GM12874 (cell line): Measurements from ENCODE around the gene FBXW11.
A peak's percentile ranks its signal among the peaks of the same experiment; 100 is the strongest.

ENCODE experiments used
- TF ChIP-seq, protein P1 (sequence below): IDR thresholded peaks from 2 replicates; pipeline ENCODE4 v1.5.1; 2011; ENCODE audit warnings: low read depth, mild to moderate bottlenecking, control low read depth, low read length, moderate library complexity; ENCODE audit not compliant: insufficient read depth

The FBXW11 gene

GRCh38 chr5:171908638-171909037 lies 97.8 kb downstream of the FBXW11 start:
- TF ChIP-seq, protein P1, sequence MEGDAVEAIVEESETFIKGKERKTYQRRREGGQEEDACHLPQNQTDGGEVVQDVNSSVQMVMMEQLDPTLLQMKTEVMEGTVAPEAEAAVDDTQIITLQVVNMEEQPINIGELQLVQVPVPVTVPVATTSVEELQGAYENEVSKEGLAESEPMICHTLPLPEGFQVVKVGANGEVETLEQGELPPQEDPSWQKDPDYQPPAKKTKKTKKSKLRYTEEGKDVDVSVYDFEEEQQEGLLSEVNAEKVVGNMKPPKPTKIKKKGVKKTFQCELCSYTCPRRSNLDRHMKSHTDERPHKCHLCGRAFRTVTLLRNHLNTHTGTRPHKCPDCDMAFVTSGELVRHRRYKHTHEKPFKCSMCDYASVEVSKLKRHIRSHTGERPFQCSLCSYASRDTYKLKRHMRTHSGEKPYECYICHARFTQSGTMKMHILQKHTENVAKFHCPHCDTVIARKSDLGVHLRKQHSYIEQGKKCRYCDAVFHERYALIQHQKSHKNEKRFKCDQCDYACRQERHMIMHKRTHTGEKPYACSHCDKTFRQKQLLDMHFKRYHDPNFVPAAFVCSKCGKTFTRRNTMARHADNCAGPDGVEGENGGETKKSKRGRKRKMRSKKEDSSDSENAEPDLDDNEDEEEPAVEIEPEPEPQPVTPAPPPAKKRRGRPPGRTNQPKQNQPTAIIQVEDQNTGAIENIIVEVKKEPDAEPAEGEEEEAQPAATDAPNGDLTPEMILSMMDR: no peak

DNA sequence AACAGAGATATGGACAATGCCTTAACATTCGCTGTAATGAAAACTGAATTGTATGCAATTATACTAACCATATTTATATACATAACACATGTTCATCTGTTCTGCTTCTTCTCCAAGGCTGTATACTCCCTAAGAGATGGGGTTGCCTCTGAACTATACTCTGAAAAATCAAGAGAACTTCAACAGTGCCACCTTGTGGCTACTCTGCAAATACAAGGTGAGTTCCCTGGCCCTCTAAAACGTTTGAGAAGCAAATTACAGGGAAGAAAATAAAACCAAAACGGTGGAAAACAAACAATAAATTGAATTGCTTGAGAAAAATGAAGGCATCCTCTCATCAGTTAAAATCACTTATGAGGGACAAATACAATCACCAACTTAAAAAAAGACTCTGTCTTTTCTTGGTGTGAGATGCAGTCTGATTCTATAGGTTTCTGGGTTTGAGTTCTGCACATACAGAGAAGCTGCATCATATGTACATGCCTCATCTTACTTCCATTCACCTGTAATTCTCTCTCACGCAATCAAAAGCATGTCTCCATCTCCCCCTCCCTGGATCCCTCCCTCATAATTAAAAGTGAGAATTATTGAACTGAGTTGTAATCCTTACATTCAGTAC lies 98.6 kb downstream of the FBXW11 start:
- TF ChIP-seq, protein P1: peak; percentile 55; the same call in 1 of the 2 replicates

GRCh38 chr5:171906703-171907590 lies 99.5 kb downstream of the FBXW11 start:
- TF ChIP-seq, protein P1: no peak

DNA sequence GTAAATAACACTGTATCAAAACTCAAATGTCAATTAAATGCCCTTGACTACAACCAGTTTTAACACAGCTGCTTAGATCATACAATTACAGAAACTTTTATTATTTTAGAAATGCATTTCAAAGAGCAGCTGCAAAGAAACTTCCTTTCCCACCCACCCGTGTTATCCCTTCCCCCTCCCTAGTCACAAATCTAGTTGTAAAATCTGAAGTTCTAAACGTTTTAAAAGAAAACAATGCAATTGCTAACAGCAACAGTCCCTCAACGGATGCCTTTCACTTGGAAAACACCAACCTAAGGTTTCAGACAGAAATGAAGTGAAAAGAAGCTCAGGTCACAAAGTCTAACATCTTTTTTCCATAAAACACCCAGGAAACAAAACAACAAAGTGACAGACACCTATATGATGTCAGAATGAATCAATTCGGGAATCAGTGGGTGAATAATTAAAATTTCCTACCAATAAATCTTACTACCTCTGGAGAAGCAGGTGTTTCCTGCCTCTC lies 100.3 kb downstream of the FBXW11 start:
- TF ChIP-seq, protein P1: no peak

GRCh38 chr5:171904886-171905285 lies 101.6 kb downstream of the FBXW11 start:
- TF ChIP-seq, protein P1: no peak

DNA sequence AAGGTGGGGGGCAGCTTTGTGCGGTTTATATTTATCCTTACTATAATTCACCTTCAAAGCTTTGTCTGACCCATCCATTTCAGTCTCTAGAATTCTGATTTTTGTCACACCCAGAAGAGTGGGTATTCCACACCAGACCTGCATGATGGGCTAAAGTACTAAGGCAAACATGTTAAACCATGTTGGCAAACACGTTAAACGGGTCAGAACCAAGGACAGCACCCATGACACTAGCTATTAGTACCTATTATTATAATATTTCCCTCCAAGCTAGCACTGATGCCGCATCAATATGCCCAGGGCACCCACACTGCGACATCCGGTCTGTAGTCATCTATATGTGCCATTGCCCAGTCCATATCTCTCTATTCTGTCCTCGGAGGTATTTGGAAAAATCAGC lies 104.7 kb downstream of the FBXW11 start:
- TF ChIP-seq, protein P1: no peak

DNA sequence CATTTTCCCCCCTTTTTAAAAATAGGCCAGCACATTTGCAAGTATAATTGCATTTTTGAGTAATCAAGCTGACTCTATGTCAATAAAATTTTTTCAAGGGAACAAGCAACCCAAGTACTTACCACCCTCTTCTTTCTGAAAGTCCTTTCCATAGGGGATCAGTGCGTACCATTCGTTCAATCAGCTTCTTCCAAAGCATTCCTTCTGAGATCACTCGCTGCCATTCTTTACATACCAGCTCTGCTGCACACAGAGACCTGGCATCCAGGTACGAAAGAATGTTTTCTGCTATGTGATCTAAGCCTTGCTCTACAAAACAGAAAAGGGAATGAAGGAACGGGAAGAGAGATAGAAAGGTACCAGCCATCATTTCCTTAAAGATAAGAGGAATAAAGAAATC lies 106.6 kb downstream of the FBXW11 start:
- TF ChIP-seq, protein P1: no peak
